WTC11 (cell line): ENCODE data around the gene ABCA3.

Source experiments
- CREB1 ChIP-seq: sonication (generic); formaldehyde crosslinking; IDR thresholded peaks from 2 replicates; pipeline ENCODE4 v1.8.0; 2023; ENCODE audit warnings: mild to moderate bottlenecking, missing genetic modification reagents
- NR1H2 ChIP-seq: sonication (generic); formaldehyde crosslinking; IDR thresholded peaks from 2 replicates; pipeline ENCODE4 v1.9.0; 2021; ENCODE audit warnings: mild to moderate bottlenecking, moderate library complexity, missing genetic modification reagents
- NR2C2 ChIP-seq: sonication (generic); formaldehyde crosslinking; IDR thresholded peaks from 2 replicates; pipeline ENCODE4 v1.8.0; 2022; ENCODE audit warnings: mild to moderate bottlenecking, missing genetic modification reagents
- ZNF219 ChIP-seq: sonication (generic); formaldehyde crosslinking; IDR thresholded peaks from 2 replicates; pipeline ENCODE4 v1.8.0; 2023; ENCODE audit warnings: missing genetic modification reagents, mild to moderate bottlenecking, borderline replicate concordance
- ZNF317 ChIP-seq: sonication (generic); formaldehyde crosslinking; IDR thresholded peaks from 2 replicates; pipeline ENCODE4 v1.8.1; 2023; ENCODE audit warnings: low read depth, mild to moderate bottlenecking, moderate library complexity, missing genetic modification reagents, borderline replicate concordance
- TF ChIP-seq, protein P1 (sequence below): fragments of 200-600 bp; IDR thresholded peaks from 2 replicates; pipeline ENCODE4 v1.8.0; 2022; ENCODE audit warnings: antibody characterized with exemption
- TF ChIP-seq, protein P2 (sequence below): sonication (generic); formaldehyde crosslinking; IDR thresholded peaks from 2 replicates; pipeline ENCODE4 v1.8.1; 2022; ENCODE audit warnings: mild to moderate bottlenecking, moderate library complexity, missing genetic modification reagents
- TF ChIP-seq, protein P3 (sequence below): sonication (generic); formaldehyde crosslinking; IDR thresholded peaks from 2 replicates; pipeline ENCODE4 v1.8.0; 2022; ENCODE audit warnings: missing genetic modification reagents
- TF ChIP-seq, protein P4 (sequence below): sonication (generic); formaldehyde crosslinking; IDR thresholded peaks from 2 replicates; pipeline ENCODE4 v1.8.1; 2023; ENCODE audit warnings: mild to moderate bottlenecking, missing genetic modification reagents
- TF ChIP-seq, protein P5 (sequence below): sonication (generic); formaldehyde crosslinking; IDR thresholded peaks from 2 replicates; pipeline ENCODE4 v1.8.0; 2022; ENCODE audit warnings: mild to moderate bottlenecking, missing genetic modification reagents

DNA sequence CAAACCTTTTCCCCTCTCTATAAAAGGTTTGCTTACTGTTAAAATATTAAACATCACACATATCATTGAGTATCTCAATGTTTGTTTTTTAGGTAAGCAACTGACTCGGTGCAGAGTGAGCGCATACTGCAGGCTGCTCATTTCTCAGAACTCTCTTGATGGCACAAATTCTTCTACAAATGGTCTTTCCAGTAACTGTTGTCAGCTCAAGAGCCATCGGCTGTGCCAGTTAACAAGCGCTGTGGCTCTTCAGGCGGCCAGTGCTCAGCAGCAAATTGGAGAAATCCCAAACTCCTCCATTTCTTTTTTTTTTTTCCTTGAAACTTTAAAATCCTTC, 8.6 kb downstream of the ABCA3 start:
- TF ChIP-seq, protein P1, sequence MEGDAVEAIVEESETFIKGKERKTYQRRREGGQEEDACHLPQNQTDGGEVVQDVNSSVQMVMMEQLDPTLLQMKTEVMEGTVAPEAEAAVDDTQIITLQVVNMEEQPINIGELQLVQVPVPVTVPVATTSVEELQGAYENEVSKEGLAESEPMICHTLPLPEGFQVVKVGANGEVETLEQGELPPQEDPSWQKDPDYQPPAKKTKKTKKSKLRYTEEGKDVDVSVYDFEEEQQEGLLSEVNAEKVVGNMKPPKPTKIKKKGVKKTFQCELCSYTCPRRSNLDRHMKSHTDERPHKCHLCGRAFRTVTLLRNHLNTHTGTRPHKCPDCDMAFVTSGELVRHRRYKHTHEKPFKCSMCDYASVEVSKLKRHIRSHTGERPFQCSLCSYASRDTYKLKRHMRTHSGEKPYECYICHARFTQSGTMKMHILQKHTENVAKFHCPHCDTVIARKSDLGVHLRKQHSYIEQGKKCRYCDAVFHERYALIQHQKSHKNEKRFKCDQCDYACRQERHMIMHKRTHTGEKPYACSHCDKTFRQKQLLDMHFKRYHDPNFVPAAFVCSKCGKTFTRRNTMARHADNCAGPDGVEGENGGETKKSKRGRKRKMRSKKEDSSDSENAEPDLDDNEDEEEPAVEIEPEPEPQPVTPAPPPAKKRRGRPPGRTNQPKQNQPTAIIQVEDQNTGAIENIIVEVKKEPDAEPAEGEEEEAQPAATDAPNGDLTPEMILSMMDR: no peak
- TF ChIP-seq, protein P2, sequence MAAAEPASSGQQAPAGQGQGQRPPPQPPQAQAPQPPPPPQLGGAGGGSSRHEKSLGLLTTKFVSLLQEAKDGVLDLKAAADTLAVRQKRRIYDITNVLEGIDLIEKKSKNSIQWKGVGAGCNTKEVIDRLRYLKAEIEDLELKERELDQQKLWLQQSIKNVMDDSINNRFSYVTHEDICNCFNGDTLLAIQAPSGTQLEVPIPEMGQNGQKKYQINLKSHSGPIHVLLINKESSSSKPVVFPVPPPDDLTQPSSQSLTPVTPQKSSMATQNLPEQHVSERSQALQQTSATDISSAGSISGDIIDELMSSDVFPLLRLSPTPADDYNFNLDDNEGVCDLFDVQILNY: no peak
- no peak for TF ChIP-seq ZNF219 (CRISPR knock-in tag)
- no peak for TF ChIP-seq NR1H2 (CRISPR knock-in tag)
- no peak for TF ChIP-seq NR2C2 (CRISPR knock-in tag)
- TF ChIP-seq, protein P3, sequence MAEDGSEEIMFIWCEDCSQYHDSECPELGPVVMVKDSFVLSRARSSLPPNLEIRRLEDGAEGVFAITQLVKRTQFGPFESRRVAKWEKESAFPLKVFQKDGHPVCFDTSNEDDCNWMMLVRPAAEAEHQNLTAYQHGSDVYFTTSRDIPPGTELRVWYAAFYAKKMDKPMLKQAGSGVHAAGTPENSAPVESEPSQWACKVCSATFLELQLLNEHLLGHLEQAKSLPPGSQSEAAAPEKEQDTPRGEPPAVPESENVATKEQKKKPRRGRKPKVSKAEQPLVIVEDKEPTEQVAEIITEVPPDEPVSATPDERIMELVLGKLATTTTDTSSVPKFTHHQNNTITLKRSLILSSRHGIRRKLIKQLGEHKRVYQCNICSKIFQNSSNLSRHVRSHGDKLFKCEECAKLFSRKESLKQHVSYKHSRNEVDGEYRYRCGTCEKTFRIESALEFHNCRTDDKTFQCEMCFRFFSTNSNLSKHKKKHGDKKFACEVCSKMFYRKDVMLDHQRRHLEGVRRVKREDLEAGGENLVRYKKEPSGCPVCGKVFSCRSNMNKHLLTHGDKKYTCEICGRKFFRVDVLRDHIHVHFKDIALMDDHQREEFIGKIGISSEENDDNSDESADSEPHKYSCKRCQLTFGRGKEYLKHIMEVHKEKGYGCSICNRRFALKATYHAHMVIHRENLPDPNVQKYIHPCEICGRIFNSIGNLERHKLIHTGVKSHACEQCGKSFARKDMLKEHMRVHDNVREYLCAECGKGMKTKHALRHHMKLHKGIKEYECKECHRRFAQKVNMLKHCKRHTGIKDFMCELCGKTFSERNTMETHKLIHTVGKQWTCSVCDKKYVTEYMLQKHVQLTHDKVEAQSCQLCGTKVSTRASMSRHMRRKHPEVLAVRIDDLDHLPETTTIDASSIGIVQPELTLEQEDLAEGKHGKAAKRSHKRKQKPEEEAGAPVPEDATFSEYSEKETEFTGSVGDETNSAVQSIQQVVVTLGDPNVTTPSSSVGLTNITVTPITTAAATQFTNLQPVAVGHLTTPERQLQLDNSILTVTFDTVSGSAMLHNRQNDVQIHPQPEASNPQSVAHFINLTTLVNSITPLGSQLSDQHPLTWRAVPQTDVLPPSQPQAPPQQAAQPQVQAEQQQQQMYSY (CRISPR knock-in tag): no peak
- TF ChIP-seq, protein P4, sequence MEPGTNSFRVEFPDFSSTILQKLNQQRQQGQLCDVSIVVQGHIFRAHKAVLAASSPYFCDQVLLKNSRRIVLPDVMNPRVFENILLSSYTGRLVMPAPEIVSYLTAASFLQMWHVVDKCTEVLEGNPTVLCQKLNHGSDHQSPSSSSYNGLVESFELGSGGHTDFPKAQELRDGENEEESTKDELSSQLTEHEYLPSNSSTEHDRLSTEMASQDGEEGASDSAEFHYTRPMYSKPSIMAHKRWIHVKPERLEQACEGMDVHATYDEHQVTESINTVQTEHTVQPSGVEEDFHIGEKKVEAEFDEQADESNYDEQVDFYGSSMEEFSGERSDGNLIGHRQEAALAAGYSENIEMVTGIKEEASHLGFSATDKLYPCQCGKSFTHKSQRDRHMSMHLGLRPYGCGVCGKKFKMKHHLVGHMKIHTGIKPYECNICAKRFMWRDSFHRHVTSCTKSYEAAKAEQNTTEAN (CRISPR knock-in tag): no peak
- TF ChIP-seq ZNF317 (CRISPR knock-in tag): no peak
- no peak for TF ChIP-seq CREB1
- TF ChIP-seq, protein P5, sequence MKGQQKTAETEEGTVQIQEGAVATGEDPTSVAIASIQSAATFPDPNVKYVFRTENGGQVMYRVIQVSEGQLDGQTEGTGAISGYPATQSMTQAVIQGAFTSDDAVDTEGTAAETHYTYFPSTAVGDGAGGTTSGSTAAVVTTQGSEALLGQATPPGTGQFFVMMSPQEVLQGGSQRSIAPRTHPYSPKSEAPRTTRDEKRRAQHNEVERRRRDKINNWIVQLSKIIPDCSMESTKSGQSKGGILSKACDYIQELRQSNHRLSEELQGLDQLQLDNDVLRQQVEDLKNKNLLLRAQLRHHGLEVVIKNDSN (CRISPR knock-in tag): no peak
